SIG-M5 treated with dmso at 0.1 percent for 504 hours (cell line): ENCODE measurements around the gene MACROD2.
"Not testable (repeated sequence)": the region's sequence is repeated elsewhere in the genome, so short reads cannot be mapped to it uniquely, and the experiment has no call there.

Source experiments
- DNase-seq: peaks from one replicate; lab custom pipeline; 2025; ENCODE audit not compliant: unreplicated experiment; lab: John Stamatoyannopoulos, UW

Gene MACROD2

DNA sequence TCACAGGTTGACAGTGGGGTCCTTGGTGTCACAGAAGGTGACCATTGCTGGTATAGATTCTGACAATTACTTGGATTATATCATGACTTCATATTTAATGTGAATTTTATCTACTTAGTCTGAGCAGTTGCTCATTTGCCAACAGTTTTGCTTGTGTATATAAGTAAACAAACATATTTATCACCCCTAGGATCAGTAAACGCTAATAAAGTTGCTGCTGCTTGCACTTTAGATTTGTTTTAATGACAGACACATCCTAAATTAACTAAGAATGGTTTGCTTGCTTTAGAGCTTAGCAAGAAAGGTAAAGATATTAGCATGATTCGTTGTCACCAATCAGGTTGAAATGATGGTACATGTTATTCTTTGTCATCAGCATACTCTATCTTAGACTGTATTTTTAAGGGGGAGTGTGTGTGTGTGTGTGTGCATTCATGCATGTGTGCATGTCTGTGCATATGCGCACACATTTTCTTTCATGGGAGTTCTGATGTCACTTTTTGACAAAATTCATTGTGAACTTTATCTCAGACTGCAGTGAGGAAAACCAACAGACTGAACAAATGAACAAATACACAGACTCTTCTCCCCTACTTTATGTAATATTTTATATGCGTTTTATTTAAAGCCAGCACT, 1124.7 kb downstream of the MACROD2 start:
- DNase-seq: no peak

- DNase-seq: no peak
Observed at GRCh38 chr20:15122613-15123012, 1127.3 kb downstream of the MACROD2 start.

GRCh38 chr20:15131176-15131575, 1135.9 kb downstream of the MACROD2 start:
- DNase-seq: no peak

- DNase-seq: no peak
Observed at GRCh38 chr20:15138548-15139126, 1143.3 kb downstream of the MACROD2 start.

DNA sequence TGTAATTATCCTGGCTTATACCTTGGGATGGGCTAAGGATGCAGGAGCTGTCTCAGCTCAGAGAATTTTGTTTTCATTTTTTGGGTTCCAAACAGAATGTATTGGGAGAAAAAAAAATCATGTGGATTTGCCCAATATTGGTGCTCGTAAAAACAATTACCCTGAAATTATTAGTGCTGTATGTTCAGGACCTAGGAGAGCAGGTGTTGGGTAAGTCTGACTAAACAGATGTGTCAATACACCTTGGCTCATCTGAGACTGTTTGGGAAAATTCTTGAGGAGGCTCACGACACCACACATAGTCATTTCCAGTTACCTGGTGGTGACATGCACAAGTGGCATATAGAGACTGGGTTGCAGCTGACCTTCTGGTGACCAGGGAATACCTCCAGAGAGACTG, 1144.2 kb downstream of the MACROD2 start:
- no peak for DNase-seq

DNA sequence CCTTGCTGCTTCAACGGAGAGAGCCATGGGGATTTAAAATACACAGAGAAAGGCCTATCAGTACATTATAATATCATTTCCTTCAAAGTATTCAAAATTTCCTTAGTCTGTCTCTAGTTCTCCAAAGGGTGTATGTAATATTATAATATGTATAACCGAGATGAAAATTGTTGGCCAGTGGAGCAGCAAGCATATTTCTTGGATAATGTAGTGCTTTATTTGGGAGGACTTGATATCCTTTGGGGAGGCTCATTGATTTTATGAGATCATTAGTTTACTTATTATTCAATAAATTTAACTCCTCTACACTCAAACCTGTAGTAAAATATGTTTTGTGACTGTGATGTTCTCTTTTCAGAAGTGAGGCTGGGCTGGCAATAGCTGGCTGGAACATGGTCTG, 1145.0 kb downstream of the MACROD2 start:
- DNase-seq: no peak

DNA sequence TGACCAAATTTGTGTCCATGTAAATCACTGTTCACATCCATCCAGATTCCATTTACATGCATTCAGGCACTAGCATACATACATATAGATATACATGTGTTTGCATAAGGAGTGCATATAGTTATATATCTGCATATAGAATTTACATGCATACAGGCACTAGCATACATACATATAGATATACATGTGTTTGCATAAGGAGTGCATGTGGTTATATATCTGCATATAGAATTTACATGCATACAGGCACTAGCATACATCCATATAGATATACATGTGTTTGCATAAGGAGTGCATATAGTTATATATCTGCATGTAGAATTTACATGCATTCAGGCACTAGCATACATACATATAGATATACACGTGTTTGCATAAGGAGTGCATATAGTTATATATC, 1145.6 kb downstream of the MACROD2 start:
- DNase-seq: not testable (repeated sequence)

DNA sequence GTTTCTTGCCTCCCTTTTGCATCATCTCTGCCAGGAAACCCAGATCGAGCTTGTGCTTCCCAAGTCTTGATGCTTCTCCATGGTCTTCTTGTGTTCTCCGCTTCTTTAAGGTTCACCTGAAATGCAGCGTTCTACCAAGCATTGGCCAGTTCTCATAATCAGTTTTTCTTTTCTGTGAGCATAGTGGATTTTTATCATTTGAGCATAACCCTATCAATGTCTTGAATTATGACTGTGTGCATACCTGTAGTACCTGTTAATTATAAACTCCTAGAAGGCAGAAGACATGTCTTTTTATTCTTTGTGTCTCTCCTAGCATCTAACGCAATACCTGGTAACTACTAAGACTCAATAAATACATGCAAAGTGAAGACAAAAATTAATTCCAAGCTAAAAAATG, 1146.5 kb downstream of the MACROD2 start:
- DNase-seq: no peak

- no peak for DNase-seq
Observed at GRCh38 chr20:15143478-15143877, 1148.2 kb downstream of the MACROD2 start.

DNA sequence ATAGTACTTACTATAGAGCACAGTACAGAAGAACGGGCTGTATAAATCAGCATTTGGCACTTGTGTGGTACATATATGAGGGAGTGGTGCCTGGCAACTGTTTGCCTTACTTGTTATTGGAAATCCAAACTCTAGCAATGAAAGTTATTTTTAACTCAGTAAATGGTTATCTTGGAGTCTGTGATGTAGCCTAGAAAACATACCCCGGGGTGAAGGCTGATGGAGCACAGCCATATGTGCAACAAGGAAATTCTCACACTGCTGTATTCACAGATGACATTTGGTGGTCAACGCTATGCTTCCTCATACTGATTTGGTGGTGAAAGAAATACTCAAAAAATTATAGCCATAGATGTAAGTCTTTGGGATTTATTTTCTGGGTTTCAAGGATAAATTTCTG, 1149.6 kb downstream of the MACROD2 start:
- no peak for DNase-seq

DNA sequence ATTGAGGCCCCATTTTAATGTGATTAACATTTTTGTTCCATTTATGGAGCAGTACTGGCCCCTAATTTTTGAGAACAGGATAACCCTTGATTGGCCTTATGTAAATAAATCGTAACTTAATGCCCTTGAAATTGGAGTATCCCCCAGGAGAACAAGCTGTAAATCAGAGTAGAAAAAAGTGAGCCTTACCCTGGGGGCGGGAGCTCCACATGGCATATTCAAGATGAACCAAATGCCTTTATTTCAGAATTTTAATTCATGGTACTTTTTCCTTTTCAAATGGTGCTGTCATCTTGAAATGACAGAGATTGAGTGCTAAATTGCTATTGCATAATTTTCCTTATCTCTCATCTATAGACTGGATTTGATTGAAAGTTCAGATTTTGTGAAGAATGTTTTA, 1151.6 kb downstream of the MACROD2 start:
- no peak for DNase-seq

GRCh38 chr20:15154070-15154469, 1158.8 kb downstream of the MACROD2 start:
- DNase-seq: no peak

- no peak for DNase-seq
Observed at GRCh38 chr20:15155848-15156401, 1160.6 kb downstream of the MACROD2 start.

DNA sequence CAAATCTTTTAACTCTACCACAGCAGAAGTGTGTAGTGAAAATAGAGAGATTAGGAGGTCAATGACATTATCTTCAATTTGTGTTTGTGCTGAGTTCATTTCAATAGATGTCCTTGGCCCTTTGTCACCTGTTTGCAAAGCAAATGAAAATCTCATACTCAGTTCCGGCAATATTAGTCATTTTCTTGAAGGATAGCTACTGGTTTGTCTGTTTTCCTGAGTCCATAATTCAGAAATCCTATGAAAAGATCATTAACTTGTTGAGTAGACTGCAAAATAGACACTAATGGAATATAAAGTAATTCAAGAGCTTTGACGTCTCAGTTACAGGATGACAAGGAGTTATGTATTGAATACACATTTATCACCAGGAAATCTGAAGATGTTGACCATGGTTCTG, 1163.2 kb downstream of the MACROD2 start:
- no peak for DNase-seq

DNA sequence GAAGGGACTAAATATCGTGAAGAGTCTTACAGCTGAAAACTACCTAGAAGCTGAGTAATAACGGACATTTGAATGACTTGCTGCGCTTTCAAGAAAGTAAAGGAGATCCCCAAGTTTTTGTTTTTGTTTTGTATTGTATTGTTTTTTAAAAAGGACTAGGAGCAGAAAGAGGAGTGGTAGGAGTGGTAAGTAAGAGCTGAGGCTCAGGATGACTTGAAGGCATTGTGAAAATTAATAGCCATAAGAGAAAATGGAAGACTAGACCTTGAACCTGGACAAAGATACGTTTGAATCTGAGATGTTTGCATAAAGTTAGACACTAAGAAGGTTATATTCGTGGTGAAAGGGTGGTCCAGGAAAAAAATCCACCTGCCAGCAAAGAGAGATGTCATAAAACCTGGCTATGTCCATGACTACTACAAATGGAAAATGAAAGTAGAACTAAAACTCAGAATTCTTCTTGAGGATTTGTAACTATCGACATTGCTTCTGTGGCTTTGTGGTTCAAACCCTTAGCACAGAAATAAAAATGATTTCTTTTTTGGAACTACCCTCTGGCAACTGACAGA, 1166.8 kb downstream of the MACROD2 start:
- DNase-seq: no peak

GRCh38 chr20:15163632-15164031, 1168.3 kb downstream of the MACROD2 start:
- no peak for DNase-seq

- no peak for DNase-seq
Observed at GRCh38 chr20:15164726-15165125, 1169.4 kb downstream of the MACROD2 start.

GRCh38 chr20:15166744-15167143, 1171.4 kb downstream of the MACROD2 start:
- no peak for DNase-seq

DNA sequence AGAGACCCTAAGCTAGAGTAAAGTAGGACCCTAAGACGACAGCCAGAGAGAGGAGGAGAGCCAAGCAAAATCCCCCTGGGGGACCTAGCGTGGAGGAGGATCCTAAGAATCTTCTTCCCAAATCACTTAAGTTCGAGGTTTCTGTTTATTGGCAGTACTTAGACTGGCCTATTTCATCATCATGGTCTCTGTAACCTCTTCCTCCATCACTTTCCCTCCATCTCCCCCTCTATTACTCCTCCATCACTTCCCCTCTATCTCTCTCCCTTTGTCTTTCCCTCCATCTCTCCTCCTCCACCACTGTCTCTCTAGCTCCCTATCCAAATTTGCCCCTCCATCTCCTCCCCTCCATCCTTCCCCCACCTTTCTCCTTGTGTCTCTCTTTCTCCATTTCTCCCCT, 1175.7 kb downstream of the MACROD2 start:
- DNase-seq: no peak

GRCh38 chr20:15176929-15177328, 1181.6 kb downstream of the MACROD2 start:
- no peak for DNase-seq

GRCh38 chr20:15178581-15178980, 1183.3 kb downstream of the MACROD2 start:
- no peak for DNase-seq

DNA sequence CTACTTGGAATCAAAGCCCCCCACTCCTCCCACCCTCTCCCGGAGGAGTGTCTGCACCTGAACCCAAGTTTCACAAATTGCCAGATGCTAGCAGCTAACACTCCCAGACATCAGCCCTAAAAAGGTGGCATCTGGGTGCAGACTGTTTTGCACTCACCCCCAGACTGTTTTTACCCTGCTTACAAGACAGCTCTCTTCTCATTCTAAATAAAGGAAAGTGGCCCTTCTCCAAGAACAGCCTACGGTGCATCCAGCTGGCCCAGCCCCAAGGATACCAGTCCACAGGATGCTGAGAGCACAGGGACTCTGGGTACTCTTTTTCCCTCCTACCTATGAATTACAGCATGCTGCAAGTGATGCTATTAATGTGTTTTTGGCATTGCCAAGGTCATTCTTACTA, 1184.1 kb downstream of the MACROD2 start:
- DNase-seq: no peak

DNA sequence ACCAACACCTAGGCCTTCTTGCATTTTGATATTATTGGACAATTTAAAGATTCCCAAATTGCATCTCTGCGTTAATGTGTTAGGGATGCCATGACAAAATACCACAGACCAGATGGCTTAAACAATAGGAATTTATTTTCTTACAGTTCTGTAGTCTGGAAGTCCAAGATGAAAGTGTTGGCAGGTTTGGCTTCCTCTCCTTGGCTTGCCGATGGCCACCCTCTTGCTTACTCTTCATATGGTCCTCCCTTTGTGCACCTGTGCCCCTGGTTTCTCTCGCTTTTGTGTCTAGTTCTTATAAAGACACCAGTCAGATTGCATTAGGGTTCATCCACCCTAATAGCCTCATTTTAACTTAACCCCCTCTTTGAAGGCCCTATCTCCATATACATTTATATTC, 1184.5 kb downstream of the MACROD2 start:
- DNase-seq: no peak
